ENCODE results near the gene MGST3.
"Not testable (repeated sequence)": the region's sequence is repeated elsewhere in the genome, so short reads cannot be mapped to it uniquely, and the experiment has no call there.

Gene MGST3

GRCh38 chr1:165701922-165702321, 70.9 kb downstream of the MGST3 start:
- not testable (repeated sequence) for DNase-seq

DNA sequence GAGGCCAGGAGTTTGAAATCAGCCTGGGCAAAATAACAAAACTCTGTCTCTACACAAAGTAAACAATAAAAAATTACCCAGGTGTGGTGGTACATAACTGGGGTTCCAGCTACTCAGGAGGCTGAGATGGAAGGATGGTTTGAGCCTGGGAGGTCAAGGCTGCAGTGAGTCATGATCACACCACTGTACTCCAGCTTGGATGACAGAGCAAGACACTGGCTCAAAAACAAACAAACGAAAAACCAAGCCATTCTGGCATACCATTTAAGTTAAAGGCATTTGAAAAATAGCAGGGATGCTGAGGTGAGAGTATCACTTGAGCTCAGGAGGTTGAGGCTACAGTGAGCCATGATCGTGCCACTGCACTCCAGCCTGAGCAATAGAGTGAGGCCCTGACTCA, 72.6 kb downstream of the MGST3 start:
- DNase-seq: no peak
